ENCODE data around the gene NOS3.

The NOS3 gene

GRCh38 chr7:150990416-150991186, at the start of gene NOS3:
NOS3 (plus strand) TSS chr7:150991017; CDS start chr7:150993804, 2,787 bp downstream.
- no peak for TF ChIP-seq CTCF (IDR thresholded peaks at IDR 0.05; ENCODE audit: insufficient read depth, low read depth, low read length, missing control alignments)
- DNase-seq (ENCODE audit: low read depth) = peak; percentile 52
- no peak within 1 kb of the TSS for H3K4me3 ChIP-seq (ENCODE audit: low read length)

DNA sequence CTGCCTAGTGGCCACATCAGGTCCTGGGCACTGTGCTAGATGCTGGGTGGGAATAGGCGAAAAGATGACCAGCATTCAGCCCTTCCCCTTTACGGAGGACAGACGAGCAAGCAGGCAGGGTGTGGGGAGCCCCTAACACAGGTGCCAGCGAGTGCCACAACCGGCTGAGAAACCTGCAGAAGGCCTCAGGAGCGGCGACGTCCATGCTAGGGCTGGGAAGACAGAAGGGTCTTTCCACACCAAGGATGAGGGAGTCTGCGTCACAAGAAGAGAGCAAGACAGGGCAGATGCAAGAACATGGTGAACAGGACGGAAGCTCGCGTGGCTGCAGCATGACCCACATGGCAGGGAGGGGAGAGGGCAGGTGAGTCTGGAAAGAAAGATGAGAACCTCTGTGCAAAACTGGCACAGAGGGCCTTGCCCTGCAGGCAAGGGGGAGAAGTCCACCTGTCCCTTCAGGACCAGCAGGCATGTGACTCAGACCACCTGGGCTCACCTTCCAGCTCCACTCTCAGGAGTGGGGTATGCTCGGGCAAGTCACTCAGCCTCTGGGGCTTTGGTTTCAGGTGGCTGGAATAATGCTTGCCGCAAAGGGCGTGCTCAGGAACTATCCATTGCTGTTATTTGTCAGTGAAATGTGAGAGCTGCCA, 49.3 kb upstream of the NOS3 start:
- H3K4me3 ChIP-seq (ENCODE audit: low read length) = no peak overlapping the region
- no peak for TF ChIP-seq CTCF (IDR thresholded peaks at IDR 0.05; ENCODE audit: insufficient read depth, low read depth, low read length, missing control alignments)
- DNase-seq (ENCODE audit: low read depth) = peak; percentile 25

DNA sequence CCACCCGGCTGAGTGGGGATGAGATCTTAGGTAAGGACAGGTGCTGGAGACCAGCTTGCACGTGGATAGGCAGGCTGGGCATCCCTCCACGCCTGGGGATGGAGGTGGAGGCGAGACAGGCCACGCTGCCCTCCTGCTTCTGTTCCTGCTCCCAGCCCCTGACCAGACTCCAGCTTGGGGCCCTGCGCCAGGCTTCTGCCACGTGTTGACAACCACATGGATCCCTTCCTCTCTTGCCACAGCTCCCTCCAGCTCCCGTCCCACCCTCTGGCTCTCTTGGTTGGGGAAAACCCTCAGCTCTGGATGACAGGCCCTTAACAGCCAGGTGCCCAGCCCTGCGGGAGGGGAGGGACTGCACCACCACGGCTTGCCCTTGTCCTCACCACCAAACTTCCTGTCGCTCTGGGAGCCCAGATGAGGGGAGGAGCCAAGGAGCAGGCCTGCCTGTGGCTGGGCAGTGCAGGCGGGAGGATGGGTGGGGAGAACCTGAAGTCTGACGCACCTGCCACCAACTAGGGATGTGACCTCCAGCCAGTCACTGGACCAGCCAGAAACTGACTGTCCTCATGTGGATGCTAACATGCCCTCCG, 48.7 kb upstream of the NOS3 start:
- H3K4me3 ChIP-seq (ENCODE audit: low read length) = no peak overlapping the region
- DNase-seq (ENCODE audit: low read depth) = peak; percentile 23
- no peak for TF ChIP-seq CTCF (IDR thresholded peaks at IDR 0.05; ENCODE audit: insufficient read depth, low read depth, low read length, missing control alignments)

DNA sequence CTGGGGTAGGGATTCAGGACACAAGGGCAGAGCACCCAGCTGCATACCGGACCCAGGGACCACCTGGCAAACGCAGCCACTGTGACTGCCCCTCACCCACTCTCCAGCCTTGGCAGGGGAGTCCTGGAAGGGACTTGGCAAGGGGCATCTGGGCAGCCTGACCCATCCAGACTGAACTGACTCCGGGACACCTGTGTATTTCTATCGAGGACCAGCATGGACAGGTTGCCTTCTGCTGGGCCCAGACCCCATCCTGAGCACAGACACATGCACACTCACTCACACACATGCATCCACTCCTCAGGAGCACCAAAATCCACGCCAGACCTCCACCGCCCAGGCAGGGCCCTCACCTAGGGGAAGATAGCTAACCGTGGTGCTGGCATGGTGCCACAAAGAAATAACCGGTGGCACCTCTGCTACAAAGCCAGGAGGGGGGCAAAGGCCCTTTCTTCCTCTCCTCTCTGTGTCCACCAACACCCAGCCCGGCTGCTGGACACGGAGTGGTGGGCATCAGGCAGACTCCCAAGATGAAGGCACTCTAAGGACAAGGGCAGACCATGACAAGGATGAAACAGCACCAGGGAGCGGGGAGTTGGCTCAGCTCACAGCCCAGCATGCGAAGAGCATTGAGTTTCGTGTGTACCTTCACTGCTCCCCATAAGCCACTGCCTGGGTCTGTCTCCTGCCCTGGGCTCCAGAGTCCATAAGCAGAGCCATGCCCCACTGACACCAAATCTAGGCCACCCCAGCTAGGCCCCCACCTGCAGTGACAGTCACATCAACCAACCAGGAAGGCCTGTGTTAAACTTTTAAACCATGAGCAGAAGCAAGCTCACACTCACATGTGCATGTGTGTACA, 48.0 kb upstream of the NOS3 start:
- TF ChIP-seq CTCF (IDR thresholded peaks at IDR 0.05; ENCODE audit: insufficient read depth, low read depth, low read length, missing control alignments) = no peak
- no peak overlapping the region for H3K4me3 ChIP-seq (ENCODE audit: low read length)
- DNase-seq (ENCODE audit: low read depth) = no peak

DNA sequence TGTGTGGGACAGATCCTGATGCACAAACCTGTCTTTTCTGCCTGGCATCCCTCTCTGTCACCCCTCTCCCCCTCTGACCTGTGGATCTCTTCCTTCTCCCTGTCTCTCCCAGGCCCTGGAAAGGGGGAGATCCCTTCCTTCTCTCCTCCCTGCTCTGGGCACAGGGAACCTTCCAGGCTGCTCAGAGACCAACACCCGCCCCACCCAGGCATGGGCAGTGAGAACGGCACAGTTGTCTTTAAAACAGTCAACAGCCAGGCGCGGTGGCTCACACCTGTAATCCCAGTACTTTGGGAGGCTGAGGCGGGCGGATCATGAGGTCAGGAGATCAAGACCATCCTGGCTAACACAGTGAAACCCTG, 47.4 kb upstream of the NOS3 start:
- no peak for DNase-seq (ENCODE audit: low read depth)
- no peak for TF ChIP-seq CTCF (IDR thresholded peaks at IDR 0.05; ENCODE audit: insufficient read depth, low read depth, low read length, missing control alignments)
- H3K4me3 ChIP-seq (ENCODE audit: low read length) = no peak overlapping the region

- TF ChIP-seq CTCF (IDR thresholded peaks at IDR 0.05; ENCODE audit: insufficient read depth, low read depth, low read length, missing control alignments) = no peak
- no peak overlapping the region for H3K4me3 ChIP-seq (ENCODE audit: low read length)
- peak; percentile 88 for DNase-seq (ENCODE audit: low read depth)
Observed at GRCh38 chr7:150944066-150945042, 46.5 kb upstream of the NOS3 start.
